K562 (cell line): ENCODE results near the gene ACOT7. TPM values are rescaled to one million over a fixed set of nuclear protein-coding genes. Genes with fewer than 3 reads are reported as not detected.

Experiments used
- GTF2A2 ChIP-seq: IDR thresholded peaks from 2 replicates; pipeline ENCODE4 v1.6.1; 2016; ENCODE audit warnings: mild to moderate bottlenecking, missing genetic modification characterization, missing compliant biosample characterization
- HMG20B ChIP-seq: fragments of 250-450 bp; sonication (Bioruptor Pico); IDR thresholded peaks from 2 replicates; pipeline ENCODE4 v1.5.0; 2021; ENCODE audit warnings: mild to moderate bottlenecking
- MTA3 ChIP-seq: fragments of 450-650 bp; formaldehyde crosslinking; IDR thresholded peaks from 2 replicates; pipeline ENCODE4 v1.6.1; 2017; ENCODE audit warnings: mild to moderate bottlenecking, borderline replicate concordance
- PRDM10 ChIP-seq: fragments of 450-650 bp; IDR thresholded peaks from 2 replicates; pipeline ENCODE4 v1.6.1; 2018; ENCODE audit not compliant: partially characterized antibody
- RBBP5 ChIP-seq: fragments of 200-600 bp; sonication (generic); IDR thresholded peaks from 2 replicates; pipeline ENCODE4 v1.6.1; 2012; ENCODE audit warnings: borderline replicate concordance, mild to moderate bottlenecking, low read length, control low read depth, inconsistent platforms; ENCODE audit not compliant: insufficient read depth, poor library complexity, severe bottlenecking
- SAFB ChIP-seq: fragments of 200-400 bp; formaldehyde crosslinking; IDR thresholded peaks from 2 replicates; pipeline ENCODE4 v1.6.1; 2017; ENCODE audit warnings: low read depth, low read length, borderline replicate concordance
- ZBTB26 ChIP-seq: fragments of 450-650 bp; formaldehyde crosslinking; IDR thresholded peaks from 2 replicates; pipeline ENCODE4 v1.4.0; 2022; ENCODE audit warnings: missing genetic modification characterization
- ZBTB34 ChIP-seq: fragments of 250-450 bp; sonication (Bioruptor Pico); IDR thresholded peaks from 2 replicates; pipeline ENCODE4 v1.8.0; 2021; ENCODE audit warnings: mild to moderate bottlenecking, moderate library complexity
- polyA plus RNA-seq, 8 experiments: library from polyadenylated mRNA; depleted of rRNA in 4 of 8; stranded (reverse) in 5 of 8; unstranded in 3 of 8; fragments of >200 nt; fragmentation: Nextera tagmentation in 2 of 8; fragmentation: Illumina TruSeq in 1 of 8; extraction: Ambion mirVana in 2 of 8; extraction: Trizol in 1 of 8; gene quantifications; 2 replicates each; pipeline versions ENCODE4 v1.2.1 to v1.2.3, GENCODE V29; 2011 to 2014; ENCODE audit warnings: inconsistent platforms in 1 of 8, missing spikeins in 1 of 8
- total RNA-seq, 7 experiments: library from RNA; depleted of rRNA in 6 of 7; stranded (reverse); fragments of >200 nt in 6 of 7; fragmentation: Illumina TruSeq in 2 of 7; extraction: Trizol in 2 of 7; gene quantifications; 2 replicates each; pipeline versions ENCODE4 v1.2.1 to v1.2.3, GENCODE V29; 2011 to 2021; ENCODE audit warnings: low replicate concordance in 1 of 7

The ACOT7 gene
- total and polyA plus RNA-seq, 9 of the 15 experiments (the other 6 are each of a cell fraction or from before 2014, with no cell fraction given): 7.0 to 92.6 (median 37.2) TPM

GRCh38 chr1:6248932-6249738 is 144.4 kb downstream of the ACOT7 start (continued):
- no peak for TF ChIP-seq PRDM10
- TF ChIP-seq MTA3: no peak
- no peak for TF ChIP-seq HMG20B (CRISPR knock-in tag)
- TF ChIP-seq SAFB: 0 out of 2 replicates have a peak, but pooled peaks have one; percentile 25
- no peak for TF ChIP-seq ZBTB34 (CRISPR knock-in tag)
- TF ChIP-seq GTF2A2 (tag): no peak
- no peak for TF ChIP-seq ZBTB26
- no peak for TF ChIP-seq RBBP5
